ENCODE data around the gene LEF1. TPM values are rescaled to one million over a fixed set of nuclear protein-coding genes. Genes with fewer than 3 reads are reported as not detected.

LEF1 gene
- total RNA-seq, 1 donor from 2014 or later = 1.7 TPM

DNA sequence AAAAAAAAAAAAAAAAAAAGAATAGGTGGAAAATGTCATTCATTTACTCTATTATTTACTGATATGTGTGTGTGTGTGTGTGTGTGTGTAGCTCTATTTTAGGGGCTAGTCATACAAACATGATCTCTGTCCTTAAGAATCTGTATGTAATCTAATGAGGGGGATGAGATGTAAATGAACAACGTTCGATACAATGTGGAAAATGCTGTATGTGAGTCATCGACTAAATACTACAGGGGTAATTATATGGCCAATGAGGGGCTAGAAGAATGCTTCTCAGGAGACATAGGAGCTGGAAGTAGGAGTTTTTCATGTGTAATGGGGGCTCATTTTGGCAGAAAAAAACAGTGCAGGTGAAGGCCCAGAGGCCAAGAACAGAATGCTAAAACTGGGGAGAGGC, 41.9 kb downstream of the LEF1 start:
- TF ChIP-seq, protein P1, sequence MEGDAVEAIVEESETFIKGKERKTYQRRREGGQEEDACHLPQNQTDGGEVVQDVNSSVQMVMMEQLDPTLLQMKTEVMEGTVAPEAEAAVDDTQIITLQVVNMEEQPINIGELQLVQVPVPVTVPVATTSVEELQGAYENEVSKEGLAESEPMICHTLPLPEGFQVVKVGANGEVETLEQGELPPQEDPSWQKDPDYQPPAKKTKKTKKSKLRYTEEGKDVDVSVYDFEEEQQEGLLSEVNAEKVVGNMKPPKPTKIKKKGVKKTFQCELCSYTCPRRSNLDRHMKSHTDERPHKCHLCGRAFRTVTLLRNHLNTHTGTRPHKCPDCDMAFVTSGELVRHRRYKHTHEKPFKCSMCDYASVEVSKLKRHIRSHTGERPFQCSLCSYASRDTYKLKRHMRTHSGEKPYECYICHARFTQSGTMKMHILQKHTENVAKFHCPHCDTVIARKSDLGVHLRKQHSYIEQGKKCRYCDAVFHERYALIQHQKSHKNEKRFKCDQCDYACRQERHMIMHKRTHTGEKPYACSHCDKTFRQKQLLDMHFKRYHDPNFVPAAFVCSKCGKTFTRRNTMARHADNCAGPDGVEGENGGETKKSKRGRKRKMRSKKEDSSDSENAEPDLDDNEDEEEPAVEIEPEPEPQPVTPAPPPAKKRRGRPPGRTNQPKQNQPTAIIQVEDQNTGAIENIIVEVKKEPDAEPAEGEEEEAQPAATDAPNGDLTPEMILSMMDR (IDR thresholded peaks at IDR 0.05) = no peak
- DNase-seq (ENCODE audit: extremely low spot score, unreplicated experiment) = no peak
- Mint-ChIP-seq H3K4me3 (ENCODE audit: unreplicated experiment) (no peak overlapping the region), H3K9me3 (ENCODE audit: unreplicated experiment) (no peaks in the 10 kb centered on the region), H3K27ac (ENCODE audit: unreplicated experiment) (no peak overlapping the region), H3K36me3 (ENCODE audit: unreplicated experiment) (no peaks in the 10 kb centered on the region), H3K27me3 (ENCODE audit: unreplicated experiment) (no peaks in the 10 kb centered on the region), H3K4me1 (ENCODE audit: unreplicated experiment) (peaks cover 16% of the 10 kb centered on the region)

- H3K27me3 Mint-ChIP-seq (ENCODE audit: unreplicated experiment) = no peaks in the 10 kb centered on the region
- no peak for DNase-seq (ENCODE audit: extremely low spot score, unreplicated experiment)
- H3K36me3 Mint-ChIP-seq (ENCODE audit: unreplicated experiment) = no peaks in the 10 kb centered on the region
- TF ChIP-seq, protein P1 (IDR thresholded peaks at IDR 0.05) = no peak
- no peaks in the 10 kb centered on the region for H3K9me3 Mint-ChIP-seq (ENCODE audit: unreplicated experiment)
- no peak overlapping the region for H3K27ac Mint-ChIP-seq (ENCODE audit: unreplicated experiment)
- H3K4me3 Mint-ChIP-seq (ENCODE audit: unreplicated experiment) = no peak overlapping the region
- peaks cover 5% of the 10 kb centered on the region for H3K4me1 Mint-ChIP-seq (ENCODE audit: unreplicated experiment)
These were observed 47.9 kb downstream of the LEF1 start for GRCh38 chr4:108120789-108121188.

GRCh38 chr4:108119199-108119800, 49.4 kb downstream of the LEF1 start:
- no peak overlapping the region for H3K4me3 Mint-ChIP-seq (ENCODE audit: unreplicated experiment)
- TF ChIP-seq, protein P1 (IDR thresholded peaks at IDR 0.05) = no peak
- H3K9me3 Mint-ChIP-seq (ENCODE audit: unreplicated experiment) = no peaks in the 10 kb centered on the region
- no peak overlapping the region for H3K27ac Mint-ChIP-seq (ENCODE audit: unreplicated experiment)
- H3K36me3 Mint-ChIP-seq (ENCODE audit: unreplicated experiment) = no peaks in the 10 kb centered on the region
- DNase-seq (ENCODE audit: extremely low spot score, unreplicated experiment) = no peak
- peaks cover 7% of the 10 kb centered on the region for H3K4me1 Mint-ChIP-seq (ENCODE audit: unreplicated experiment)
- no peaks in the 10 kb centered on the region for H3K27me3 Mint-ChIP-seq (ENCODE audit: unreplicated experiment)

- peaks cover 9% of the 10 kb centered on the region for H3K4me1 Mint-ChIP-seq (ENCODE audit: unreplicated experiment)
These were observed 50.2 kb downstream of the LEF1 start for GRCh38 chr4:108118505-108118904.

GRCh38 chr4:108117418-108118182, 51.1 kb downstream of the LEF1 start:
- H3K27me3 Mint-ChIP-seq (ENCODE audit: unreplicated experiment) = no peaks in the 10 kb centered on the region
- H3K4me1 Mint-ChIP-seq (ENCODE audit: unreplicated experiment) = peaks cover 13% of the 10 kb centered on the region
- H3K9me3 Mint-ChIP-seq (ENCODE audit: unreplicated experiment) = no peaks in the 10 kb centered on the region
- H3K36me3 Mint-ChIP-seq (ENCODE audit: unreplicated experiment) = no peaks in the 10 kb centered on the region
- no peak for DNase-seq (ENCODE audit: extremely low spot score, unreplicated experiment)
- TF ChIP-seq, protein P1 (IDR thresholded peaks at IDR 0.05) = no peak
- no peak overlapping the region for H3K27ac Mint-ChIP-seq (ENCODE audit: unreplicated experiment)
- H3K4me3 Mint-ChIP-seq (ENCODE audit: unreplicated experiment) = no peak overlapping the region

More at GRCh38 chr4:108118505-108118904, 50.2 kb downstream of the LEF1 start:
- Mint-ChIP-seq H3K27ac (ENCODE audit: unreplicated experiment) (no peak overlapping the region), H3K4me3 (ENCODE audit: unreplicated experiment) (no peak overlapping the region), H3K9me3 (ENCODE audit: unreplicated experiment) (no peaks in the 10 kb centered on the region), H3K36me3 (ENCODE audit: unreplicated experiment) (no peaks in the 10 kb centered on the region), H3K27me3 (ENCODE audit: unreplicated experiment) (no peaks in the 10 kb centered on the region)
- DNase-seq (ENCODE audit: extremely low spot score, unreplicated experiment) = no peak
- TF ChIP-seq, protein P1 (IDR thresholded peaks at IDR 0.05) = no peak
